ENCODE measurements around the gene CDH8. TPM values are rescaled to one million over a fixed set of nuclear protein-coding genes. Genes with fewer than 3 reads are reported as not detected.

The CDH8 gene
- total RNA-seq, 1 donor from 2014 or later, result 0.48 TPM

DNA sequence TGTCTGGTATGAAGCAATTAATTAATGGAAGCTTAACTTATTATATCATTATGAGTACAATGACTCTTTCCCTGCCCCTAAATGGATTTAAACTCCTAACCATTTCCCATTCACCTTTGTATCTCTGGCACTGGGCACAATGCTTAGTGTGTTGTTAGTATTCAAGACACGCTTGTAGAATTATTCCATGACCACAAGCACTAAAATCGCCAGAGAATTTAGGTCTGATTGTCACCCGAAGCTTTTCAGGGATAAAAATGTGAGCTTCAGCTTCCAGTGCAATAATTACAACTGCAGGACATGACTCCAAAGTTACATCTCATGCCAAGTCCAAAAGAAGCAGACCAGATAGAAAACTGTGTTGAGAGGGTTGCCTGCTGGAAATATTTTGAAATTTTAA is 101.6 kb downstream of the CDH8 start:
- ATAC-seq, result no peak

DNA sequence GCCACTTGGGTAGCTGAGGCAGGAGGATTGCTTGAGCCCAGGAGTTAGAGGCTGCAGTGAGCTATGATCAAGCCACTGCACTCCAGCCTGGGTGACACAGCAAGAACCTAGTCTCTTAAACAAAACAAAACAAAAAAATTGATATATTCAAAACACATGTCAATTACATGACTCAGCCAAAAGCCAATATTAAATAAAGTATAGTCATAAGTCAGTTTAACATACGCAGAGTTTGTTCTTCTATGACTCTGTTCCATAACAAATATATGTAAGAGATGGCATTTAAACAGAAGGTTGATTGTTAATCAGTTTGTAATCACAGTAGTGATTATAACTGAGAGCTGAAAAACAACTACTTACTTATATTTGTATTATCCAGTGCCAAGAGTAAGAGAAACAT is 106.5 kb downstream of the CDH8 start:
- no peak for ATAC-seq

DNA sequence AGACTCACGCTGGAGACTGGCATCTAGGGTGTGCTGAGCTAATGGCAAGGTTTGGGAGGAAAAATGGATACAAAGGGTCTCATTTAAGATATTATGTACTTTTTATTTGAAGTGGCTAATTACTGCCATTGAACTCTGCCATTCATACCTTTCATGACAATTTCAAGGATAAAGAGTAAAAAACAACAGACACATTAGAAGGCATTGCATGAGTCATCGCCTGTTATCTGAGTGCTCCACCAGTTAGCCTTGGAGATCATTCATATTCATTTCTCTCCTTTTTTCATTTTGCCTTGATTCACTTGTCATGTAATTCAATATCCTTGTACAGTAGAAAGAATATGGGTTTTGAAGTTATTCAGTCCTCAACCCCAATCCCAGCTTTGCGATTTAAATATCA is 109.5 kb downstream of the CDH8 start:
- no peak for ATAC-seq

DNA sequence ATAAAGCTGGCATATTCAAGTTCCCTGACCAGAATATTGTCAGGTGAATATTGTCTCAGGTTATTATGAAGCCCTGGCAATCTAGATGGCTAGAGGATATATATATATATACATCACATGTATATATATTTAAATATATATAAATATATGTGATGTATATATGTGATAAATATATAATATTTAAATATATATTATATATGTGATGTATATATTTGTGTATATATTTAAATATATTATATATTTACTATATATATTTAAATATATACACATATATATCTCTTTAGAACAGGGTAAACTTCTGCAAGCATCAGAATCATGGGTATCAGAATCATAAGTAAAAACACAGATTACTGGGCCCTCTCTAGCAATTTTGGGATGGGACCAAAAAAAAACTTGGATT is 112.6 kb downstream of the CDH8 start:
- no peak for ATAC-seq

DNA sequence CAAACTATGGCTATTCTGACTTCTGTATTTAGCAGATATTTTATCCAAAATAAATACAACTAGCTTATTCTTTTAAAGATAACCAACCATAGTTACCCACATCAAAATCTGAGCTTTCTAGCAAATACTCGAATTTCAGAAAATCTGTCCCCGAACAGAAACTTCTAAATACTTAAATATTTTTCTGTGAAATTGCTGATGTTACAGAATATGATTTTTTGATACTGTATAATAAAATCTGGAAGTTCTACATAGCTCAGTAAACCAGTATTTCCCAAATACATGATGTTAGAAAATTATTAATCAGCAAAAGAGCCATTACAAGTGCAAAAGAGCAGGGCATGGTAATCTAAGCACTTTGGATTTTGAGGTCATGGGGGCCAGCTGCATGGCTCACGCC is 114.9 kb downstream of the CDH8 start:
- no peak for ATAC-seq

DNA sequence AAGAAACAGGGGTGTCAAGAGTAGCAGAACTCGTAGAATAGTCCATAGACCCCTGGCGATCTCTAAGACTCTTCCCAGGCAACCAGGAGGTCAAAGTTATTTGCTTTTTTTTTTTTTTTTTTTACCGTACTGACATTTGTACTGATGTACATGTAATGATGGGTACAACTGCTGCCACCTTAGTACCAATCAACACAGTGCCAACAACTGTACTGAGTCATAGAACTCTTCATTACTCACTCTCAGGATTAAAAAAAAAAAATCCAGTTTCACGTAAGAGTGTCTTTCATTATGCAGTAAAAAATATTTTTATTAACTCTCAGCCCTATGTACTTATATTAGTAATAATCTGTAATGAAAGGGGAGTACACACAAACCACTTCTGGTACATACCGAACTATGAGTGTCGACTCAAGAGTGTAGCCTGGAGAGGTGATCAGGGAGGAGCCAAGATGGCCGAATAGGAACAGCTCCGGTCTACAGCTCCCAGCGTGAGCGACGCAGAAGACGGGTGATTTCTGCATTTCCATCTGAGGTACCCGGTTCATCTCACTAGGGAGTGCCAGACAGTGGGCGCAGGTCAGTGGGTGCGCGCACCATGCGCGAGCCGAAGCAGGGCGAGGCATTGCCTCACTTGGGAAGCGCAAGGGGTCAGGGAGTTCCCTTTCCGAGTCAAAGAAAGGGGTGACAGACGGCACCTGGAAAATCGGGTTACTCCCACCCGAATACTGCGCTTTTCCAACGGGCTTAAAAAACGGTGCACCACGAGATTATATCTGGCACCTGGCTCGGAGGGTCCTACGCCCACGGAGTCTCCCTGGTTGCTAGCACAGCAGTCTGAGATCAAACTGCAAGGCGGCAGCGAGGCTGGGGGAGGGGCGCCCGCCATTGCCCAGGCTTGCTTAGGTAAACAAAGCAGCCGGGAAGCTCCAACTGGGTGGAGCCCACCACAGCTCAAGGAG is 118.1 kb downstream of the CDH8 start:
- ATAC-seq, result peak; percentile 37

DNA sequence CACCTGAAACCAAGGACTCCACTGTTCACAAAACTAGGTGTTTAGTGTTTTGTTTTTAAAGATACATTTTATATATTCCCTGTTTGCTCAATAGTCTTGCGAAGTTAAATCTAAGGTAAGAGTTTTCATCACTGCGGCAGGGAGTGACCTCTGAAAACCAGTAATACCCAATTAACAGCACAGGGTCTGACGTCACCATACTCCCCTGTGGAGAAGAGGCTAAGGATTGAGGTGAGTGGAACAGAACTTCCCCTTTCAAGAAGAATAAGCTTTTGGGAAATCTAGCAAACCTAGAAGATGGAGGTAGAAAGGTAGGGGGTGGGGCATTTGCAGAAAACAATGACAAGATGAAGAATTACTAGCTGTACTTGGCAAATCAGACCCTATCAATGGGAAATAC is 120.7 kb downstream of the CDH8 start:
- ATAC-seq, result no peak

DNA sequence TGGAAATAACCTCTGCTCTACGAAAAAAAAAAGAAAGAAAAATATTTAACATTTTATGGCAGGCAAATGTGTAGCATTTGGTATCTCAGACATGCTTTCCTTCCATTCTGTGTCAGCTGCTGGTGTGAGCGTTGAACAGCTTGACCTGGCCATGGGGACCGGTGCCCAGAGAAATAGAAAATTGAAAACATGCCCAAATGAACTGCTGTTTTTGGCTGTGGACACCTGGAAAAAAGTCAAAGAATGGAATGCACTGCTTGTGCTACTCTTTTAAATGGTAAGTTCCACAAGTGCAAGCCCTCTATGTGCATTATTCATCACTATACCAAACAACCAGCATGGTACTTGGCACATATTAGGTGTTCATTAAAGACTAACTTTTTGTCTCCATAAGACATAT is 127.2 kb downstream of the CDH8 start:
- ATAC-seq, result no peak

DNA sequence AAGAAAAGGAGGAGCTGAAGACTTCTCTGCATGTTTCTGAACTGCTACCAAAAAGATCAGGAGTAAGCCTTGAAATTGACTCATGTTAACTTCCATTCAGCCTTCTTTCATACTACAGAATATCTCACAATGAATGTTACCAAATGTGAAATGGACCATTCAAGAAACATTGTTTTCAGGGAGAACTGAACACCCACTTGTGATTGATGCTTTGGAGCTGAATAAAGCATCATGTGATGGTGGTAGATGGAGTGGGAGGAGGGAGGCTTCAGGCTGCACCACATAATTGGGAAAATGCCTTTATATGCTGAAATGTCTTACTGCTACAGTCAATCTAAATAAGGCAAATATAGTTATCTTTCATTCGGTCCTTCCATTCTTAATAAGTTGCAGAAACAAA is 127.8 kb downstream of the CDH8 start:
- ATAC-seq, result no peak

DNA sequence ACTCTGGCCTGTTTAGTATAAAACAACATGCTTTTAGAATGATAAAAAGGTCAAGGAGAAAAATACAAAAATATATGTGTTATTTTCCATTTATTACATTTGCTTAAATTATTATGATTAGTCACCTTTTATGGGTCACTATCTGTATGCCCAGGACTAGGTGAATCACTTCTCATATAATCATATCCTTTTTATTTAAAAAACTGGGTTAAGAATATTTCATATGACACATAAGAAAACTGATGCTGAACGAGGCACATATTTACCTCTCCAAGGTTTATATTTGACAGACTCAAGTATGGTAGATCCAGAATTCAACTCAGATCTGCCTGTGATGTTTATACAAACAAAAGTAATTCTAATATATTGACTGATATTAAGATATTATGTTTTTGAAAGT is 134.5 kb downstream of the CDH8 start:
- ATAC-seq, result no peak

DNA sequence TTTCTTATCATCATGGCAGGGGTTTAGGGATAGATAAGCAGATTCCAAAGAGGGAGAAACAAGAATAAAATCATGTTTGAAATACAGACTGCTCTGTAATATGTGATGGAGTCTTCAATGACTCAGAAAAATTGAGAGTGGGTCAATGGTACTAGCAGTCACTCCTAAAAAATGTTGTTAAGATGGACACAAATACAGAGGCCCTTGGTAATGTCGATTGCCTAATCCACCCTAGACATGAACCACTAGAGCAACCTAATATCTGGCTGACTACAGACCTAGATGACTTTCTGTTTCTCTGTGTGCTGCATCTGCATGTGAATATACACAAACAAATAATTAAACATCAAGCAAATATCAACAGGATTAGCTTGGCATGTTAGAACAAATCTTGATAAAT is 135.8 kb downstream of the CDH8 start:
- no peak for ATAC-seq

DNA sequence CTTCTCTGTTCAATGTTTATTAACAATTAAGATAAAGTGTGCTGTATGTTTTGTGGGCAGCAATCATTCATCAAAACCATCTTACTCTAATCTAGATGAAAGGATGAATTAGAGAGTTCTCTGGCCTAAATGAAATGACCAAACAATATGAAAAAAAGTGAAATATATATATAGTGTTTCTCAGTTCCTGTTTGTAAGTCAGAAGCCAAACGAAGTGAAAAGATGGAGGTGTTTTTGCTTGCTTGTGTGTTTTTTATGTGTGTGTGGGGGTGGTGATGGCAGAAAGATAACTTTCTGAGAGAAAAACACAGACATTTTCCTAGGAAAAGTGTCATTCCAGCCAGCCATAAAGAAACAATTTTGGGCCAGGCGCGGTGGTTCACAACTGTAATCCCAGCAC is 138.6 kb downstream of the CDH8 start:
- ATAC-seq, result no peak

DNA sequence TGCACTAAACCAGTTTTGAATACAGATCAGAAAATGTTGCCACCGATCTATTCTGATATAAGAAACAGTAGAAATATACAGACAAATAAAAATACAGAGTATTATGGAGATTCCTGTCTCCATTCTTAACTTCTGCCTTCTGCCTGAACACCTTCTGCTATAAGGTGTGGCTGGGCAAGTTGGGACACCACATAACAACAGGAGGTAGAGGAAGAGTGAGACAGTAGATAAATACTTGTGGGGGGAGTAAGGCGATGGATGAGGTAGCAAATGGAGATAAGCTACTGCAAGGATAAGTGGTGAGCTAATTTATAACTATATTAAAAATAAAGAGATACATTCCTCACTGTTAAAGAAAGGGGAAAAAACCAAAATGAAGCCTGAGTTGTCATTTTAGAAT is 143.7 kb downstream of the CDH8 start:
- ATAC-seq, result no peak

DNA sequence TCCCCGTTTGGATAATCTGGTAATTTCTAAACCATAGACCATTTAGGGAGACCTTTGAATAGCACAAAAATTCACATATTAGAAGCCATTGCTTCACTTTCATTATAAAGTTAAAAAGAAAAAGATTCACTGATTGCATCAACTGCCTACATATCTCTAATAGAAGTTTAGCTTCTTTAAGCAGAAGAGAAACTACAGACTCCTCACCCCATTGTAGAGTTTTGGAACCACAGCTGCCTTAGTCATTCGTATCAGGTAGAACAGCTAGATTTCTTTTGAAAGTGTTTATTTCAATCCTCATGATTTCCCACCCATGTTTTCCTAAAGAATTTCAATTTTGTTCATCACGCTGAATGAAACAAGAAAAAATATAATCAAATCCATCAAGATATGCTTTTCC is 144.8 kb downstream of the CDH8 start:
- no peak for ATAC-seq

DNA sequence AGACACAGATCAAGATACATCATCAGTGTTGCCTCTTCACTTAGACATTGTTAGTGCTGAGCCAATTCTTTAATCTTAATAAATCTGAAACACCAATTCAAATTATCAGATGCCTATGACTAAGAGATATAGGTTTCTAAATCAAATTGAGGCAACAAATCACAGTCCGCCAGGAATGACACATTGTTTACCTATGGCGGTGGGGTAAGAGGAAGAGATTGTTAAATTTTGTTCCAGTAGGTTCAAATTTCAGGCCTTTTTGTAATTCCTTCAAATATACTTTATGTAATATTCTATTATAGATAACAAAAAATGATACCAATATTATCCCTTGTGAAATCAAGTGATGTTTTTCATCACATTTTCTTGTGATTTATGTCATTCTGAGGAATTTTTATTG is 145.9 kb downstream of the CDH8 start:
- no peak for ATAC-seq

DNA sequence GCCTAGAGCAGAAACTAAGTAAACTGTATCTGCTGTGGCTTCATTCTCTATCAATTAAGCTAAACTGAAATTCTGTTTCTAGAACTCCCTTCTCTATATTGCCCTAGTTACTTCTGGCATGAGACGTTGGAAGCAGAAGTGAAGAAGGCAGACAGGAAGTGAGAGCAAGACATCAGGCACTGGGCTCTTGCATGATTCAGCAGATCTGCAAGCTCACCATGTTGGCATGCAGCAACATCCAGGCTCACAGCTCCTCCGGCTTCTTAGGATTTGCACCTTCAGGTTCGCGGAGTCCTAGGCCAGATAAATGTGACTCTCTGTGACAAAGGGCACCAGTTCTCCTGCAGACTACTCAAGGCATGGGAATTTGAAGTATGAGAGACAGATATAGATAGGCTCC is 148.3 kb downstream of the CDH8 start:
- no peak for ATAC-seq

DNA sequence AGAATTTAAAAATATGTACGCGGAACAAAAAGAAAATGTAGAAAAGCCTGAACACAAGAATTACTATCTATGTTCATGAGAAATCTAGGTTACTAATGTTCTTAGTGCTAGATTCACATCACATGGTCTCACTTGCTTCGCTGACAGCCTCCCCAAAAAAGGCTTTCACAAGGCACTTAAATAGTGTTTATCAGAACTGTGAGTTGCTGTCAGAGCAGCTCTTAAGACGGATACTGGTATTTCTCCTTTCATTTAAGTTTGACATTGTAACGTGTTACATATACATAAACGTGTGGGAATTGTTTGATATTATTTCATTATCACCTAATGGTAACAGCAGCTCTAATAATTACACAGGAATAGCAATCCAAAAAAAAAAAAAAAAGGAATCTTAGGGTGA is 150.9 kb downstream of the CDH8 start:
- no peak for ATAC-seq

DNA sequence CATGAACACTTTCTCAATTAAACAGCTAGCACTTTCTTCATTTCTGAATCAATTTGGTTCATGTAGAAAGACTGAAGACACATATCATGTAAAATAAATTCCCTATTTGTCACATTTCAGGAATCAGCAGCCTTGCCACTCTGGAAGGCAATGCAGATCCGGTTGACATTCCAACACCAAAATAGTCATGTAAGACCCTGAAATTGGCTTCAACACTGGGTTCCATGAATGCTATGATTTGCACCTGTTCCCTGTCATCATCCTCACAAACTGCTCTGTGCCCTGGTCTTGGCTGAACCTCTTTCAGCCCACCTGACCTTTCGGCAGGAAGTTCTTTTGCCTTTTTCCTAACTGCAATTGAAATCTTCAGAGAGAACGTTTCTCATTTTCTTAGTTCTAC is 156.9 kb downstream of the CDH8 start:
- ATAC-seq, result no peak

DNA sequence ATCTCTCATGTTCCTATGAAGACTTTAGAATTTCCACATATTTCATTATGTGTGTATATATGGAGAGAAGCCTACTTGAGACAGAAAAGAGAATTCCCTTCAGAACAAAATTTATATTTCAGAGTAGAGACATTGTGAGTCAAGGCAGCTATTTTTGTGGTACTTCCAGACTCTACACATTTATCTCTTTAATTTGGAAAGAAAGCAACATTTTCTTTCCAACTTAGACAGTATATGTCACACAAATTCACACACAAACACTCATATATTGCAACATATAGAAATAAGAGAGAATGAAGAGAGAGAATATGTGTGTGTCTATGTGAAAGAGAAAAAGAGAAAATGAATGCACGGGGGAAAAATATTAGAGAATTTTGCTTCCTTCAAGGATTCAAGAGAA is 158.8 kb downstream of the CDH8 start:
- ATAC-seq, result no peak

DNA sequence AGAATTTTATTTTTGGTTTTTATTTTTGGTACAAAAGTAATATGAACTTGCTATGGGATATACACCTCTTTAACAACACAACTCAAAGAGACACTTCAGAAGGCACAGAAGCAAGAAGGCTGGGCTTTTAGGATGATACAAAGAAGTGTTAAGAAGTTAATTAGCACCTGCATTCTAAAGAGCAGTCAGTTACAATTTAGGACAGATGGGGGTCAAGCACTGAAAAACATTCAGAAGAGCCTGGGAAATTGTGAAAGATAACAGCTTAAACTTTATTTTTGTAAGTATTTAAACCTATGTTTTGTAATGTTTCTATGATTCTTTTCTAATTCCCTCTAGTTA is 163.5 kb downstream of the CDH8 start:
- no peak for ATAC-seq

DNA sequence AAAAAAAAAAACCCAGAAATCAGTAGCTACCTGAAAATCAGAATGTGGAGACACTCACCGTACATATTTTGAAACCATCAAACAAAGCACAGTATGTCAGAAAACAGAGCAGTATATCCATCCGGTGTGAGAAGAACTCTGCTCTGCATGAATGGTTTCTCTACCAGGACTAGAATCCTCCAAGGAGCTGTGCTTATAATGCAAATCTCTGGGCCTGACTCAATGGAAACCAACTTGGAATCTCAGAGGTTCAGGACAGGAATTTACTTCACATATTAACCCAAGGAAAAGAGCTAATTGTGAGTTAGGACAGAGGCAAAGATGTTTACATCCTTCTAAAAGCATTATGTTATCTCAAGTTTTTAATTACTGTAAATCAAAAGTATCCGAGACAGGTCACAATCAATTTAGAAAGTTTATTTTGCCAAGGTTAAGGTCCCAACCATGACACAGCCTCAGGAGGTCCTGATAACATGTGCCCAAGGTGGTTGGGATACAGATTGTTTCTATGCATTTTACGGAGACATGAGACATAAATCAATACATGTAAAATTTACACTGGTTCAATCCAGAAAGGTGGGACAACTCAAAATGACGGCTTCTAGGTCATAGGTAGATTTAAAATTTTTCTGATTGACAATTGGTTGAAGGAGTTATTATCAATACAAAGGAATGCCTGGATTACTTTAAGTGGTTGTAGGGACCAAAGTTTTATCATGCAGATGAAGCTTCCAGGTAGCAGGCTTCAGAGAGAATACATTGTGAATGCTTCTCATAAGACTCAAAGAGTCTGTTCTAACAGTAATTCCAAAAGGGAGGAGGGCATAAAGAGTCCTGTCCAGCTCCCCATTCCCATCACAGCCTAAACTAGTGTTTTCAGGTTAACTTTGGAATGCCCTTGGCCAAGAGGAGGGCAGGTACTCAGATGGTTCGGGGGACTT is 164.1 kb downstream of the CDH8 start:
- no peak for ATAC-seq

DNA sequence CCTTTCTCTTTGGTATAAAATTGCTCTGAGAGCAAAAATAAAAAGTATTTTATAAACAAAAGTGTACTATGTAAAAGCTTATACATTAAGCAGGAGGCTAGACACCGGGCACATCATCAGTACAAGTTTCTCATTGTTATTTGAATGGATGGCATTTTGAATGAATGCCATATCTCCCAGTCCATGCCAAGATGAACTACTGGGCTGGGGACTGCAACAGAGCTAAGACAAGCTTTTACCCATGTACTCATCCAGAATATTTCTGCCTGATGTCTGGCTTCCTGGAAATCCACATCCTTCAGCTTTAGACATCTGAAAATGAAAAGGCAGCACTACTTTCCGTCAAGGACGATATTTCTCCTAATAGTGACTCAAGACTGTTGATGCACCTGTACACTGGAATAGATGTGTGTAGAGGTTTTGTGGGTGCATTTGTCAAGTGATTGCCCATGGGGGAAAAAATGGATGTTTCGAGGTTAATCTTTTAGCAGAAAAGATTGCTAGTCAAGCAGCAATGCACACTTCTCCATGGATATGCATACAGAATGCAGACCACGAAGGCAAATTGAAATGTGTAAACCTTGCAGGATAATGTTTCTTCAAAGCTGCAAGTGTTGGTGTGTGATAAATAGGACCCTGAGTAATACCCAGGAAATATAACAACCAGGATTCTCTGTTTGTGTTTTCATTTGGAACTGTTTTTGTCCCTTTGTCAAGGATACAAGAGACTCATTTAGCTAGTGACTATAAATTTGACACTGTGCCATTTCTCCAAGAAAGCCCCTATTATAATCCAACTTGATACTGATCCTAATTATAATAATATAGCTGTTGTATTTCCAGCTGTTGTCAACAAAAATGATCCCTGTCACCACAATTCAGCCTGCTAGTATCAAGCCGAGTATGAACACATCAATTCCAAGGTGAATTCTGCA is 173.8 kb downstream of the CDH8 start:
- ATAC-seq, result no peak

DNA sequence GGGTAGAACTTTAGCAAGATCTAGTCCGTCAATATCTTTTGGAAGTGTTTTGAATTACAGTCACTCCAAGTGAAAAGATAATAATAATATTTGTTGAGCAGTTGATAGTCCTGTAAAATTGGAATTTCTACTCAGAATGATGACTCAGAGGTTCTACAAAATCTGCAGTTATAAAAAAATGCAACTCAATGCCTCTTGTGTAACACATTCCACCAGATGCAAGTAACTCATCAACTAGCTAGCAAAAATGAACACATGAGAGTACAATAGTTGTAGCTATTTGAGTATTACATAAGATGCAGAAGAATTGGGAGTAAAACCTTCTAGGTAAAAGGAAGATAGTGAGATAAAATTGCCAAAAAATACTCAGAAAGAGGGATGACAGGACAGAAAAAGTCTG is 177.2 kb downstream of the CDH8 start:
- ATAC-seq, result no peak

Measured in esophagus mucosa (tissue), 1 donor.